HUES48 (cell line): ENCODE measurements around the gene CHRNA9.
"Not testable (repeated sequence)": the region's sequence is repeated elsewhere in the genome, so short reads cannot be mapped to it uniquely, and the experiment has no call there.

ENCODE experiments used
- H3K27ac ChIP-seq: one replicate; pipeline ENCODE4 v1.7.0; 2013; ENCODE audit warnings: low read depth, low read length, inconsistent platforms
- H3K27me3 ChIP-seq: 2 replicates; pipeline ENCODE4 v1.6.1; 2013; ENCODE audit warnings: mild to moderate bottlenecking, low read length; ENCODE audit not compliant: control insufficient read depth, insufficient read depth
- H3K36me3 ChIP-seq: 2 replicates; pipeline ENCODE4 v1.6.1; 2013; ENCODE audit warnings: low read length; ENCODE audit not compliant: control insufficient read depth, insufficient read depth
- H3K4me1 ChIP-seq: 2 replicates; pipeline ENCODE4 v1.6.1; 2013; ENCODE audit warnings: mild to moderate bottlenecking, low read length; ENCODE audit not compliant: control insufficient read depth, insufficient read depth
- H3K4me3 ChIP-seq: 2 replicates; pipeline ENCODE4 v1.5.1; 2013; ENCODE audit warnings: mild to moderate bottlenecking, low read depth, low read length
- H3K9ac ChIP-seq: 2 replicates; pipeline ENCODE4 v1.6.1; 2013; ENCODE audit warnings: mild to moderate bottlenecking, low read depth, low read length, moderate library complexity
- H3K9me3 ChIP-seq: 2 replicates; pipeline ENCODE4 v1.6.1; 2013; ENCODE audit warnings: low read length; ENCODE audit not compliant: control insufficient read depth, insufficient read depth

Gene CHRNA9

DNA sequence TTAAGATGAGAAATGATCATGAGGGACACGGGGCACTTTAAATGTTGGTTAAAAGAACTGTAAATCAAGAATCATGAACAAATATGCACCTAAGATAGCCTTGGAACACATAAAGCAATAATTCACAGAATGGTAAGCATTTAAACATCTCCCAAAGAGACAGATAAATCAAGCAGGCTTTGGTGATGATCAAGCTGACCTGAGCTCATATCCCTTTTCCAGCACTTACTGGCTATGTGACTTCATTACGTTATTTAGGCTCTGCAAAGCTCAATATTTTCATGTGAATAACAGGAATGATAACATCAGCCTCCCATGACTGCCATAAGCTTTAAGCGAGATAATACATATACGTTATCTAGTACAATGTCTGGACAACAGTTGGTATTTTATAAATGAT is 54.9 kb downstream of the CHRNA9 start:
- Histone ChIP-seq H3K9ac (no peak overlapping the region), H3K4me1 (no peaks in the 10 kb centered on the region), H3K27ac (no peak overlapping the region), H3K27me3 (no peaks in the 10 kb centered on the region), H3K36me3 (no peaks in the 10 kb centered on the region), H3K9me3 (no peaks in the 10 kb centered on the region), H3K4me3 (no peak overlapping the region)

DNA sequence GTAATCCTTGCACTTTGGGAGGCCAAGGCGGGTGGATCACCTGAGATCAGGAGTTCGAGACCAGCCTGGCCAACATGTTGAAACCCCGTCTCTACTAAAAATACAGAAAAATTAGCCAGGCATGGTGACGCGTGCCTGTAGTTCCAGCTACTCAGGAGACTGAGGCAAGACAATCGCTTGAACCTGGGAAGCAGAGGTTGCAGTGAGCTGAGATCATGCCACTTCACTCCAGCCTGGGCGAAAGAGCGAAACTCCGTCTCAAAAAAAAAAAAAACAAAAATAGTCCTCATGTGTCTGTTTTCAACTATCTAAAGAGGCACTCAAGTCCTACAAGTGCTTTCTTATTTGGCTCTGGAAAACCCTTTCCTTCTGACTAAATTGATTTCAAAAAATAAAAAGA is 57.1 kb downstream of the CHRNA9 start:
- H3K27ac ChIP-seq, H3K36me3 ChIP-seq, H3K27me3 ChIP-seq, H3K4me1 ChIP-seq, H3K9ac ChIP-seq, H3K4me3 ChIP-seq, H3K9me3 ChIP-seq: not testable (repeated sequence)

DNA sequence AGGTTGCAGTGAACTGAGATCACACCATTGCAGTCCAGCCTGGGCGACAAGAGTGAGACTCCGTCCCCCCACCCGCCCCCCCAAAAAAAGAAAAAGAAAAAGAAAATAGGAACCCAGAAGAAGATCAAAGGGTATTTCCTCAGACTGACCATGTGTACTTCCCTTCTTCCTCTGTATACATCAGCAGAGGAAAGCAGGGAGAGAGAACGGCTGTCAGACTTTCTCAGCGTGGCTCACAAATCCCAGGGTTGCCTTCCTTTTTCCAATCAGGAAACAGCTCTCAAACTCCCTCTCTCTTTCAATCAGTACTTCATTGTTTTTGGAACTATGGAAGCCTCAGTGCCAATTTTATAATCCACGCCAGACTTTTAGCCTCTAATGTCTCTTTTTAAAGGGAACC is 59.1 kb downstream of the CHRNA9 start:
- no peak overlapping the region for H3K4me3 ChIP-seq
- no peaks in the 10 kb centered on the region for H3K27me3 ChIP-seq
- no peaks in the 10 kb centered on the region for H3K9me3 ChIP-seq
- no peak overlapping the region for H3K27ac ChIP-seq
- no peaks in the 10 kb centered on the region for H3K36me3 ChIP-seq
- peaks cover 10% of the 10 kb centered on the region for H3K4me1 ChIP-seq
- no peak overlapping the region for H3K9ac ChIP-seq

DNA sequence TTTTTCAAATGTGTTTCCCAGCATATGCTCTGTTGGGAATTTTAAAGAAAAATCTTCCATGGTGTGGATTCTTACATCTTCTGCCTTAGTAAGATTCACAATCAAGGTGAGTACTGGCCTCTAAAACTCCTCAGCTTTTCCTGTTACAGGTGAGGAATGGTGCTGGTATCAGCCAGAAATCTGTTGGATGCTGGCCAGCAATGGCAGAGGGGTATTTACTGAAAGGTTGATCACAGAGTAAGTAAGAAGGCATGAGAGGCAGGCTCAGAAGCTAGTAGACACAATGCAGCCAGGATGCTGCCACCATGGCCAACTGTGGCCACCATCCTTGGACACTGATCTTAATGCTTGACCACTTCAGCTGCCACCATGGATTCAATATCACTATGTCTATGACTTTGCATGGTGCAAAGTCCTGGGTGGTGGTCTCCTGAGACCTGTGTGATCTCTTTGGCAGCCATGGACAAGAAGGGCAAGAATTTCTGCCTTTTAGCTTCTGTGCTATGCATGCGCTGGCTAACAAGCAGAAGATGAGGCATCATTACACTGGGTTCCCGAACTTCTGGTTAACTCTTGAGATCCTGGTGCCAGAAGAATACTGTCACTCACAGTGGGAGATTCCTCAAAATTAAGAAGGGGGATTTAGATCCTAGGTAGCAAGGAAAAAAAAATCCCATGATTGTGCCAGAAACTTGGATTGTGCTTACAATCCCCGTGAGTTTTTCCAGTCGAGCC is 60.2 kb downstream of the CHRNA9 start:
- Histone ChIP-seq H3K27ac (no peak overlapping the region), H3K9ac (no peak overlapping the region), H3K9me3 (no peaks in the 10 kb centered on the region), H3K4me3 (no peak overlapping the region), H3K4me1 (peaks cover 10% of the 10 kb centered on the region), H3K27me3 (no peaks in the 10 kb centered on the region), H3K36me3 (no peaks in the 10 kb centered on the region)

DNA sequence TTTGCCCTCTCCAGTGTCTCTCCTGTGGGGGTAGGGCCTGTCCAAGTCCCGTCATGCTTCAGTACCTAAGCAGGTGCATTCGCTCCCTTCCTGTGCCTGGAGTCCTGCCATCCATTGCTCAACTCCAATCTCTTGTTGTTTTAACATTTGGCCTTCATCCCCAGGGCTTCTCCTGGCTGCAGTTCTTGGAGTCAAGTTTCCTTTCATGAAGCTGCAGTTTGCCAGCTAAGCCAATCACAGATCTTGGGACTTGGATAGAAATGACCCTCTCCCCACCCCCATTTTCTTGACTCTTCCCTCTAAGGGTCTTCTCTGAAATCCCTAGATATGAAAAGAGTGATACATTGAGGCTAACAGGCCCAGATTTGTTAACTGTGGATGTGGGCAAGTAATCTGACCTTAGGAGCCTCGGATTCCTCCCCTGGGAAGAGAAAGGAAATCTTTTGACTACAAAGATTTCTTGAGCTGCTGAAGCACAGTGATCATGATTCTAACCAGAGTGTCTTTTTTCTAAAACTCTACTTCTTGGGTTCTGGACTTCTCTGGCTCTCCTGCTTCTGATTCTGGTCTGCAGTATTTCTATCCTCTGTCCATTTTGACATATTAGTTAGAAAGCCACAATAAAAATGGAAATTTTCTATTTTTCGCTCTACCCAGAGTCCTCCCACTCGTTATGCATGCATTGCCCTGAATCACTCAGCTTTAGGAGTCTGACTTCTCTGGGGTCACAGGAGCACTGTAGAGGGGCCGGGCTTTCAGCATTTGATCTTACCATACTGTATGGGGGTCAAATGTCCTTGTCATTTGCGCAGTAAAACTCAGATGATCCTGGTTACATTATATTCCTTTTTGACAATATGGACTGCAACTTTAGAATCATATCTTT is 61.0 kb downstream of the CHRNA9 start:
- Histone ChIP-seq H3K36me3 (no peaks in the 10 kb centered on the region), H3K4me1 (peaks cover 10% of the 10 kb centered on the region), H3K4me3 (no peak overlapping the region), H3K9ac (no peak overlapping the region), H3K27ac (no peak overlapping the region), H3K27me3 (no peaks in the 10 kb centered on the region), H3K9me3 (no peaks in the 10 kb centered on the region)

DNA sequence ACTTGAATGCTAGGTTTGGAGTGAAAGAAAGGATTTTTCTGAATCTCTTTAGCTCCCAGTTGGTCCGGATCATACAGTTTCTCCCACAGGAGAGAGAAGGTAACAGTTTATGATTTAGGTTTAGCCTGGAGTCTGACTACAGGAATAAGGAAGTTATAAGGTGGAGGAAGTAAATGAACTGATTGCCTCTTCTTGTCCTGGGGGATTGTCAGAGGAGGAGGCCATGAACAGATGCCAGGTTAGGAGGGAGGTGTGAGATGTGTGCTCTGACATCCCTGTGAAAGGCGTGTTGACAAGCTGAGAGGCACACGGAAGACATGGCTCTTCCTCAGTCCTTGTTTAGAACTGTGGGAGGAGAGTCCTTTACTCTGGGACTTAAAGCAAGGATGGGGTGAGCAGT is 64.4 kb downstream of the CHRNA9 start:
- H3K27me3 ChIP-seq: no peaks in the 10 kb centered on the region
- no peak overlapping the region for H3K9ac ChIP-seq
- H3K4me3 ChIP-seq: no peak overlapping the region
- peaks cover 10% of the 10 kb centered on the region for H3K4me1 ChIP-seq
- H3K36me3 ChIP-seq: no peaks in the 10 kb centered on the region
- no peaks in the 10 kb centered on the region for H3K9me3 ChIP-seq
- H3K27ac ChIP-seq: no peak overlapping the region

DNA sequence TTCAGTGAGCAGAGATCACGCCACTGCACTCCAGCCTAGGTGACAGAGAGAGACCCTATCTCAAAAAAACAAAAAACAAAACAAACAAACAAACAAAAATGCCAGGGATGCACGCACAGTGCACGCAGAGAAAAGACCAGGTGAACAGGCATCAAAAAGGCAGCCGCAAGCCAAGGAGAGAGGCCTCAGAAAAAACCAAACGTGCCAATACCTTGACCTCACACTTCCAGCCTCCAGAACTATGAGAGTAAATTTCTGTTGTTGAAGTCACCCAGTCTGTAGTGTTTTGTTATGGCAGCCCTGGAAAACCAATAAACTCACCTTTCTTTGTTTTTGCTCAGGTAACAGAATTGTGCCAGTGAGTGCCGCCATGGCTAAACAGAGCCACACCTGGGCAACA is 66.0 kb downstream of the CHRNA9 start:
- H3K4me3 ChIP-seq: no peak overlapping the region
- H3K4me1 ChIP-seq: peaks cover 5% of the 10 kb centered on the region

DNA sequence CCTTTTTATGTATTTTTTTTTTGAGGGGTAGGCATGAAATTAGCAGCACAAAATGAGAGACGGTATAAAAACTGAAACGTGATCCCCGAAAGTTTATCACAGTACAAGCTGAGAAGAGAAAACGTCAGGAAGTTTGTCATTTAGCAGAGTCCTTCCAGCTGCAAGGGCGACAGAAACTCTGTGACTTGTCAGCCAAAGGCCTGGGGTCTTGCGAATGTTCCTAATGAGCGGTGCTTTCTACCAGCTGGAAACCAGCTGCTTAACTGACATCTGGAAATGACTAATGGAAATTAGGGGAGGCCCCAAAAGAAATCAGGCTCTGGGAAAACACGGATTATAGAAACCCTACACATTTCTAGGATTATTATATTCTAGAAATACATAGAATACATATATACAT is 66.5 kb downstream of the CHRNA9 start:
- H3K27me3 ChIP-seq: no peaks in the 10 kb centered on the region
- H3K9ac ChIP-seq: no peak overlapping the region
- no peak overlapping the region for H3K27ac ChIP-seq
- H3K4me1 ChIP-seq: no peaks in the 10 kb centered on the region
- H3K4me3 ChIP-seq: no peak overlapping the region
- H3K36me3 ChIP-seq: no peaks in the 10 kb centered on the region
- peaks cover 5% of the 10 kb centered on the region for H3K9me3 ChIP-seq

More for the DNA sequence above, 66.0 kb downstream of the CHRNA9 start:
- Histone ChIP-seq H3K27me3 (no peaks in the 10 kb centered on the region), H3K9me3 (no peaks in the 10 kb centered on the region), H3K36me3 (no peaks in the 10 kb centered on the region), H3K9ac (no peak overlapping the region), H3K27ac (no peak overlapping the region)

DNA sequence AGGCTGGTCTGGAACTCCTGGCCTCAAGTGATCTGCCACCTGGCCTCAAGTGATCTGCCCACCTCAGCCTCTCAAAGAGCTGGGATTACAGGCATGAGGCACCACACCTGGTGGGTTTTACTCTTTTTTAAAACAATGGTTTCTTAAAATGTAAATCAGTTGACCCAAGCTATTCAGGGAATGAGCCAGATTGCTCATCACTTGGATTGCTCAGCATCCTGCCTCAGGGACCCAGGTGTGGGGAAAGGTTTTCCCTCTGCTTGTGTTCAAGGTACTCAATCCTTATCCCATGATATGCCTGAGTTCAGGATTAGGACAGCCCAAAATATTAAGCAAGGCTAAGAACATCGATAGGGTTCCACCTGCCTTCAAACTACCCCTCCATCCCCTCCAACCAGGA is 67.4 kb downstream of the CHRNA9 start:
- Histone ChIP-seq H3K4me1 (no peaks in the 10 kb centered on the region), H3K9me3 (peaks cover 13% of the 10 kb centered on the region), H3K4me3 (no peak overlapping the region), H3K27ac (peak overlapping the region; percentile 9), H3K9ac (no peak overlapping the region), H3K36me3 (no peaks in the 10 kb centered on the region), H3K27me3 (no peaks in the 10 kb centered on the region)

DNA sequence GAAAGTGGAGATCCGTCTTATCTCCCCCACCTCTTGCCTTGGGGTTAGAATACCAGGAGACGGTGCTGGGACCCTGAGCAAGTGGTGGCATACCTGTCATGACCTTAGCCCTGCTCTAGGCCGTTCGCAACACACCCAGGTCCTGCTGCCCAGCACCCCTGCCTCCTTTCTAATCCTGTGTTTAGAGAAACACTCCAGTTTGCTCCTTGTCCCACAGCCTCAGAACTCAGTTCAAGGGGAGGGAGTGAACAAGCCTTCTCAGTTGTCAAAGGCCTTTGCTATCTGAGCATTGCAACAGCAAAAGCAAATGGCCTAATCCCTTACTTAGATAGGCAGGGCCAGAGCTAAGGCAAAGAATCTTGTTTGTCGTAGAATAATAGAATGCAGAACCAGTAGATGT is 67.9 kb downstream of the CHRNA9 start:
- no peak overlapping the region for H3K27ac ChIP-seq
- H3K27me3 ChIP-seq: no peaks in the 10 kb centered on the region
- H3K9ac ChIP-seq: no peak overlapping the region
- no peaks in the 10 kb centered on the region for H3K36me3 ChIP-seq
- no peaks in the 10 kb centered on the region for H3K4me1 ChIP-seq
- no peak overlapping the region for H3K4me3 ChIP-seq
- peaks cover 17% of the 10 kb centered on the region for H3K9me3 ChIP-seq
